ENCODE results near the gene REEP3. TPM values are rescaled to one million over a fixed set of nuclear protein-coding genes. Genes with fewer than 3 reads are reported as not detected.
"Not testable (repeated sequence)": the region's sequence is repeated elsewhere in the genome, so short reads cannot be mapped to it uniquely, and the experiment has no call there.

Gene REEP3
- total RNA-seq, 1 donor from 2014 or later = 36.7 TPM

DNA sequence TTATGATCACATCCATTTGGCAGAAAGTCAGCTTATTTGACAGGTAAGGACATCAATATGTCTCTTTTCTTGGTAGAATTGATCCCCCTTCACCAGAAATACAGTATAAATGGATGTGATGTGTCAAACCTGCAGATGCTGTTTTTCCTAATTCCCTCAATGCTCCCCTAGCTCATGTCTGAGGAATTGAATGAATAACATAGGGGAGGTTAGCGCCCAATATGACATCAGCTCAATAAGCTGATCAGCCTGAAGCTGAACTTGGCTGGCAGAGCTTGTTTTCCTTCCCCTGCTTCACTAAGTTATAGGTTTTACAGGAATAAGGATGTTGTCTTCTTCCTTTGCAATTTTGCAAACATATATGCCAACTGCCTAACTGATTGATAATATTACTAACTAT, 132.5 kb downstream of the REEP3 start:
- no peak overlapping the region for H3K27ac Mint-ChIP-seq (ENCODE audit: unreplicated experiment)
- no peak overlapping the region for H3K4me3 Mint-ChIP-seq
- no peaks in the 10 kb centered on the region for H3K4me1 Mint-ChIP-seq
- no peak for DNase-seq (ENCODE audit: low read depth, low spot score)
- H3K36me3 Mint-ChIP-seq (ENCODE audit: low read depth) = no peaks in the 10 kb centered on the region
- TF ChIP-seq, protein P1, sequence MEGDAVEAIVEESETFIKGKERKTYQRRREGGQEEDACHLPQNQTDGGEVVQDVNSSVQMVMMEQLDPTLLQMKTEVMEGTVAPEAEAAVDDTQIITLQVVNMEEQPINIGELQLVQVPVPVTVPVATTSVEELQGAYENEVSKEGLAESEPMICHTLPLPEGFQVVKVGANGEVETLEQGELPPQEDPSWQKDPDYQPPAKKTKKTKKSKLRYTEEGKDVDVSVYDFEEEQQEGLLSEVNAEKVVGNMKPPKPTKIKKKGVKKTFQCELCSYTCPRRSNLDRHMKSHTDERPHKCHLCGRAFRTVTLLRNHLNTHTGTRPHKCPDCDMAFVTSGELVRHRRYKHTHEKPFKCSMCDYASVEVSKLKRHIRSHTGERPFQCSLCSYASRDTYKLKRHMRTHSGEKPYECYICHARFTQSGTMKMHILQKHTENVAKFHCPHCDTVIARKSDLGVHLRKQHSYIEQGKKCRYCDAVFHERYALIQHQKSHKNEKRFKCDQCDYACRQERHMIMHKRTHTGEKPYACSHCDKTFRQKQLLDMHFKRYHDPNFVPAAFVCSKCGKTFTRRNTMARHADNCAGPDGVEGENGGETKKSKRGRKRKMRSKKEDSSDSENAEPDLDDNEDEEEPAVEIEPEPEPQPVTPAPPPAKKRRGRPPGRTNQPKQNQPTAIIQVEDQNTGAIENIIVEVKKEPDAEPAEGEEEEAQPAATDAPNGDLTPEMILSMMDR (conservative IDR thresholded peaks at IDR 0.05) = no peak
- H3K27me3 Mint-ChIP-seq (ENCODE audit: low read depth) = no peaks in the 10 kb centered on the region
- H3K9me3 Mint-ChIP-seq = no peaks in the 10 kb centered on the region

GRCh38 chr10:63657761-63658160, 136.6 kb downstream of the REEP3 start:
- no peaks in the 10 kb centered on the region for H3K27me3 Mint-ChIP-seq (ENCODE audit: low read depth)
- no peak overlapping the region for H3K4me3 Mint-ChIP-seq
- no peak overlapping the region for H3K27ac Mint-ChIP-seq (ENCODE audit: unreplicated experiment)
- no peaks in the 10 kb centered on the region for H3K9me3 Mint-ChIP-seq
- H3K36me3 Mint-ChIP-seq (ENCODE audit: low read depth) = no peaks in the 10 kb centered on the region
- no peaks in the 10 kb centered on the region for H3K4me1 Mint-ChIP-seq
- no peak for DNase-seq (ENCODE audit: low read depth, low spot score)
- TF ChIP-seq, protein P1 (conservative IDR thresholded peaks at IDR 0.05) = no peak

DNA sequence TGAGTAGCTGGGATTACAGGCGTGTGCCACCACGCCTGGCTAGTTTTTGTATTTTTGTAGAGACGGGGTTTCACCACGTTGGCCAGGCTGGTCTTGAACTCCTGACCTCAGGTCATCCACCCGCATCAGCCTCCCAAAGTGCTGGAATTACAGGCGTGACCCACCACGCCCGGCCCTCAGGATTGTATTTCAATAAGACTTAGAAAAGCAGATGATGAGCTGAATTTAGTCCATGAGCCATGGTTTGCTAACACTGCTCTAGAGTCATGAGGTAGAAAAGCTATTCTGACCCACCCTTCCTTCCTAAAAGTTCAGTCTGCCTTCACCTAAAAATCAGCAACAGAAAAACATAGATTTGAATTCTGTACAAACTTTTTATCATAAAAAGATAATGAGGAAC, 139.7 kb downstream of the REEP3 start:
- H3K27me3 Mint-ChIP-seq (ENCODE audit: low read depth); H3K9me3 Mint-ChIP-seq; H3K4me1 Mint-ChIP-seq; DNase-seq (ENCODE audit: low read depth, low spot score); H3K4me3 Mint-ChIP-seq; H3K27ac Mint-ChIP-seq (ENCODE audit: unreplicated experiment); H3K36me3 Mint-ChIP-seq (ENCODE audit: low read depth): not testable (repeated sequence)

GRCh38 chr10:63661347-63661746, 140.1 kb downstream of the REEP3 start:
- Mint-ChIP-seq H3K9me3 (no peaks in the 10 kb centered on the region), H3K4me1 (no peaks in the 10 kb centered on the region), H3K27ac (ENCODE audit: unreplicated experiment) (no peak overlapping the region), H3K4me3 (no peak overlapping the region), H3K27me3 (ENCODE audit: low read depth) (no peaks in the 10 kb centered on the region), H3K36me3 (ENCODE audit: low read depth) (no peaks in the 10 kb centered on the region)
- no peak for DNase-seq (ENCODE audit: low read depth, low spot score)
- TF ChIP-seq, protein P1 (conservative IDR thresholded peaks at IDR 0.05) = no peak

DNA sequence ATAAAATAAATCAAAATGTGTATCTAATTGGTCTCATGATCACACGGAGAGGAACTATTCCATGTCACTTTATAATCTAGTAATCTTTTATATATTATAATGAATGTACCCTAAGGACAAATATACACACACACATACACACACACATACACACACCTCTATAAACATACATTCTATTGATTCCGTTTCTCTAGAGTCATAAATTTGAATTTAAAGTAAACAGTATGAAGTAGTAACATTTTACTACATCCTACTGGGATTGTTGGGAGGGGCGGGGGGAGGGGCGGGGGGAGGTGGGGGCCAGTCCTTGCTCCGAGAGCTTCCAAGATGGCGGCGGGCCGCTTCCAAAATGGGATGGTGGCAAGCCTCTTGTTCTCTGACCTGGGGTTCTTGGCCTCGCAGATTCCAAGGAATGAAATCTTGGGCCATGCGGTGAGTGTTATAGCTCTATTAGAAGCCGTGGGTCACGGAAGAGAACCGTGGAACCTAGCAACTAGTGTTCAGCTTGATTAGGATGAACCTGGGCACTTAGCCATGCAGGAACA, 143.2 kb downstream of the REEP3 start:
- no peak overlapping the region for H3K4me3 Mint-ChIP-seq
- no peaks in the 10 kb centered on the region for H3K4me1 Mint-ChIP-seq
- no peak for DNase-seq (ENCODE audit: low read depth, low spot score)
- TF ChIP-seq, protein P1 (conservative IDR thresholded peaks at IDR 0.05) = no peak
- no peaks in the 10 kb centered on the region for H3K9me3 Mint-ChIP-seq
- no peaks in the 10 kb centered on the region for H3K27me3 Mint-ChIP-seq (ENCODE audit: low read depth)
- no peak overlapping the region for H3K27ac Mint-ChIP-seq (ENCODE audit: unreplicated experiment)
- H3K36me3 Mint-ChIP-seq (ENCODE audit: low read depth) = no peaks in the 10 kb centered on the region

DNA sequence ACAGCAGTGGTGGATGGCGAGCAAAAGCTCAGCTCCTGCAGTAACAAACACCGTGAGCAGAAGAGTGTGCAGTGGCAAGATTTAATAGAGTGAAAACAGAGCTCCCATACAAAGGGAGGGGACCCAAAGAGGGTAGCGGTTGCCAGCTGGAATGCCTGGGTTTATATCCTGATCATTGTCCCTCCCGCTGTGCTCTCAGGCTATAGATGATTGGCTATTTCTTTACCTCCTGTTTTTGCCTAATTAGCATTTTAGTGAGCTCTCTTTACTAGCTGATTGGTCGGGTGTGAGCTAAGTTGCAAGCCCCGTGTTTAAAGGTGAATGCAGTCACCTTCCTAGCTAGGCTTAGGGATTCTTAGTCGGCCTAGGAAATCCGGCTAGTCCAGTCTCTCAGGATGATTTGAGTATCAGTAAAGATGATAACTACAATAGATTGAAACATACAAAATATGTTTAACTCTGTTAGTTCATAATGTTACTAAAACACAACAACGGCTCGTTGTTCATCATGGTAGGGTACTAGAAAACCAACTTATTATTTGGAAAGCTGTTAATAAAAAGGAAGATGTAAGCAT, 143.9 kb downstream of the REEP3 start:
- H3K36me3 Mint-ChIP-seq (ENCODE audit: low read depth); DNase-seq (ENCODE audit: low read depth, low spot score); H3K4me1 Mint-ChIP-seq; H3K27ac Mint-ChIP-seq (ENCODE audit: unreplicated experiment); H3K4me3 Mint-ChIP-seq; H3K9me3 Mint-ChIP-seq; H3K27me3 Mint-ChIP-seq (ENCODE audit: low read depth): not testable (repeated sequence)

Data from neural crest cell (in vitro differentiated cells).